Keratinocyte (primary cell): Measurements from ENCODE around the gene SYDE1. TPM values are rescaled to one million over a fixed set of nuclear protein-coding genes. Genes with fewer than 3 reads are reported as not detected.

ENCODE experiments used
- DNase-seq: peaks from one replicate; pipeline ENCODE4 v3.0.0-alpha.2; 2011; ENCODE audit warnings: low read depth, missing footprints, low spot score
- FAIRE-seq: peaks from 2 replicates; lab custom pipeline; 2011; peaks lifted over from hg19 to GRCh38; lab: Jason Lieb, UNC
- H2AFZ ChIP-seq: 2 replicates; pipeline ENCODE4 v1.6.0; 2012; ENCODE audit warnings: low read length, control low read depth, inconsistent platforms; ENCODE audit not compliant: control insufficient read depth
- H3K27ac ChIP-seq: 2 replicates; pipeline ENCODE4 v1.5.1; 2011; ENCODE audit warnings: low read length; ENCODE audit not compliant: control insufficient read depth, insufficient read depth
- H3K27me3 ChIP-seq: 3 replicates; pipeline ENCODE4 v1.6.0; 2011; ENCODE audit warnings: low read length; ENCODE audit not compliant: control insufficient read depth, insufficient read depth; ENCODE audit errors: extremely low read depth
- H3K36me3 ChIP-seq, 2 experiments: 2 replicates in 1 of 2; 3 replicates in 1 of 2; pipeline ENCODE4 v1.5.1; 2011; ENCODE audit warnings: low read length in 2 of 2, mild to moderate bottlenecking in 1 of 2; ENCODE audit not compliant: control insufficient read depth in 2 of 2, insufficient read depth in 2 of 2; ENCODE audit errors: extremely low read depth in 1 of 2
- H3K4me1 ChIP-seq: 3 replicates; pipeline ENCODE4 v1.5.1; 2011; ENCODE audit warnings: low read length; ENCODE audit not compliant: control insufficient read depth, insufficient read depth; ENCODE audit errors: extremely low read depth
- H3K4me2 ChIP-seq: 3 replicates; pipeline ENCODE4 v1.6.0; 2011; ENCODE audit warnings: low read depth, low read length; ENCODE audit not compliant: control insufficient read depth, insufficient read depth; ENCODE audit errors: extremely low read depth
- H3K4me3 ChIP-seq, 3 experiments: fragments of 200-600 bp in 1 of 3; sonication (generic) in 1 of 3; 2 replicates in 2 of 3; 3 replicates in 1 of 3; pipeline ENCODE4 v1.5.1; 2011 to 2016; ENCODE audit warnings: low read length in 3 of 3, mild to moderate bottlenecking in 3 of 3, control low read depth in 2 of 3, inconsistent platforms in 1 of 3, low read depth in 1 of 3, mixed read lengths in 1 of 3, mixed run types in 1 of 3, moderate library complexity in 1 of 3; ENCODE audit not compliant: control insufficient read depth in 2 of 3, insufficient read depth in 2 of 3; ENCODE audit errors: extremely low read depth in 1 of 3
- H3K79me2 ChIP-seq: 2 replicates; pipeline ENCODE4 v1.6.0; 2012; ENCODE audit warnings: low read length; ENCODE audit not compliant: control insufficient read depth, insufficient read depth
- H3K9ac ChIP-seq: 3 replicates; pipeline ENCODE4 v1.6.0; 2011; ENCODE audit warnings: low read length; ENCODE audit not compliant: control insufficient read depth, insufficient read depth; ENCODE audit errors: extremely low read depth
- H3K9me1 ChIP-seq: 3 replicates; pipeline ENCODE4 v1.6.0; 2011; ENCODE audit warnings: low read length; ENCODE audit not compliant: control insufficient read depth, insufficient read depth; ENCODE audit errors: extremely low read depth
- H3K9me3 ChIP-seq: 2 replicates; pipeline ENCODE4 v1.5.1; 2012; ENCODE audit warnings: low read depth, low read length; ENCODE audit not compliant: control insufficient read depth
- H4K20me1 ChIP-seq: 3 replicates; pipeline ENCODE4 v1.6.0; 2011; ENCODE audit warnings: low read length; ENCODE audit not compliant: control insufficient read depth, insufficient read depth; ENCODE audit errors: extremely low read depth
- CTCF ChIP-seq, 3 experiments: IDR thresholded peaks in 1 of 3; conservative IDR thresholded peaks in 1 of 3; optimal IDR thresholded peaks in 1 of 3; 2 replicates in 2 of 3; 3 replicates in 1 of 3; pipeline versions ENCODE3 to v1.5.1; 2011; ENCODE audit warnings: low read length in 3 of 3, mild to moderate bottlenecking in 3 of 3, moderate library complexity in 2 of 3, control low read depth in 1 of 3, inconsistent platforms in 1 of 3; ENCODE audit not compliant: insufficient read depth in 2 of 3; ENCODE audit errors: extremely low read depth in 1 of 3
- EZH2 ChIP-seq: IDR thresholded peaks from one replicate; pipeline ENCODE4 v1.6.1; 2012; ENCODE audit warnings: inconsistent platforms, mild to moderate bottlenecking, low read length, moderate library complexity
- dilution Hi-C: fragments of 300-500 bp; cut with MboI; formaldehyde crosslinking; loops from one replicate; pipeline ENCODE4 v1.7.0; 2020; ENCODE audit warnings: low sequenced_read_pairs; ENCODE audit not compliant: extremely low pct_ligation_motif_present
- polyA plus RNA-seq, 5 experiments: library from polyadenylated mRNA; depleted of rRNA in 3 of 5; stranded (reverse) in 3 of 5; stranded (forward) in 1 of 5; unstranded in 1 of 5; fragments of >200 nt; gene quantifications; 1 replicate in 1 of 5; 2 replicates in 3 of 5; 3 replicates in 1 of 5; pipeline versions ENCODE4 v1.2.1 to v1.2.3, GENCODE V29; 2011 to 2012; ENCODE audit warnings: missing spikeins in 2 of 5, low read depth in 1 of 5, low replicate concordance in 1 of 5

Gene SYDE1
- polyA plus RNA-seq, 1 donor (not counting 4 experiments of a cell fraction or from before 2014, with no cell fraction given): 5.8 TPM

- H3K4me1 ChIP-seq: no peaks in the 10 kb centered on the region
- no peaks in the 10 kb centered on the region for H3K27me3 ChIP-seq
- H3K9me1 ChIP-seq: no peaks in the 10 kb centered on the region
- no peak for TF ChIP-seq EZH2
- TF ChIP-seq CTCF (optimal IDR thresholded peaks at IDR 0.05 in 1 of 3, IDR thresholded peaks at IDR 0.05 in 1 of 3, conservative IDR thresholded peaks at IDR 0.05 in 1 of 3; ENCODE audit: extremely low read depth in 1 of 3, insufficient read depth in 2 of 3, low read length in 3 of 3): no peak
- no peak for FAIRE-seq
- no peak for DNase-seq
- H2AFZ ChIP-seq: no peak overlapping the region
- H3K9ac ChIP-seq: no peak overlapping the region
- H3K36me3 ChIP-seq: peaks cover 22 to 33% of the 10 kb centered on the region in 2 experiments
- no peaks in the 10 kb centered on the region for H3K79me2 ChIP-seq
- no peak overlapping the region for H3K4me2 ChIP-seq
- peaks cover 5% of the 10 kb centered on the region for H3K9me3 ChIP-seq
- H4K20me1 ChIP-seq: no peaks in the 10 kb centered on the region
- no peak overlapping the region for H3K27ac ChIP-seq
- H3K4me3 ChIP-seq: no peak overlapping the region
- dilution Hi-C loops: no loop called here
Measured at GRCh38 chr19:15115762-15116615, 8.8 kb downstream of the SYDE1 start.

- TF ChIP-seq EZH2: no peak
- no peak for TF ChIP-seq CTCF (optimal IDR thresholded peaks at IDR 0.05 in 1 of 3, IDR thresholded peaks at IDR 0.05 in 1 of 3, conservative IDR thresholded peaks at IDR 0.05 in 1 of 3; ENCODE audit: extremely low read depth in 1 of 3, insufficient read depth in 2 of 3, low read length in 3 of 3)
- FAIRE-seq: no peak
- DNase-seq: no peak
- H3K79me2 ChIP-seq: no peaks in the 10 kb centered on the region
- no peak overlapping the region for H3K9ac ChIP-seq
- no peaks in the 10 kb centered on the region for H3K27me3 ChIP-seq
- no peaks in the 10 kb centered on the region for H4K20me1 ChIP-seq
- H2AFZ ChIP-seq: no peak overlapping the region
- H3K4me3 ChIP-seq: no peak overlapping the region
- H3K4me2 ChIP-seq: no peak overlapping the region
- H3K9me3 ChIP-seq: peaks cover 5% of the 10 kb centered on the region
- no peaks in the 10 kb centered on the region for H3K4me1 ChIP-seq
- H3K36me3 ChIP-seq: peaks cover 22 to 29% of the 10 kb centered on the region in 2 experiments
- H3K27ac ChIP-seq: no peak overlapping the region
- H3K9me1 ChIP-seq: no peaks in the 10 kb centered on the region
- dilution Hi-C loops: no loop called here
Measured at GRCh38 chr19:15116856-15117255, 9.7 kb downstream of the SYDE1 start.
